GM19467 (cell line): ENCODE results near the gene SLC12A7.
"Not testable (repeated sequence)": the region's sequence is repeated elsewhere in the genome, so short reads cannot be mapped to it uniquely, and the experiment has no call there.

Experiments used
- ATAC-seq: cut with Tn5 transposase; IDR thresholded peaks from one replicate; pipeline ENCODE4 v1.9.1; 2021; ENCODE audit warnings: mild to moderate bottlenecking, moderate library complexity; ENCODE audit not compliant: unreplicated experiment

Gene SLC12A7

GRCh38 chr5:1027631-1028441 is 84.0 kb downstream of the SLC12A7 start:
- no peak for ATAC-seq

GRCh38 chr5:1026700-1027621 is 84.9 kb downstream of the SLC12A7 start:
- ATAC-seq = no peak

GRCh38 chr5:1021969-1022336 is 89.9 kb downstream of the SLC12A7 start:
- not testable (repeated sequence) for ATAC-seq

GRCh38 chr5:1021136-1021968 is 90.5 kb downstream of the SLC12A7 start:
- ATAC-seq = no peak

DNA sequence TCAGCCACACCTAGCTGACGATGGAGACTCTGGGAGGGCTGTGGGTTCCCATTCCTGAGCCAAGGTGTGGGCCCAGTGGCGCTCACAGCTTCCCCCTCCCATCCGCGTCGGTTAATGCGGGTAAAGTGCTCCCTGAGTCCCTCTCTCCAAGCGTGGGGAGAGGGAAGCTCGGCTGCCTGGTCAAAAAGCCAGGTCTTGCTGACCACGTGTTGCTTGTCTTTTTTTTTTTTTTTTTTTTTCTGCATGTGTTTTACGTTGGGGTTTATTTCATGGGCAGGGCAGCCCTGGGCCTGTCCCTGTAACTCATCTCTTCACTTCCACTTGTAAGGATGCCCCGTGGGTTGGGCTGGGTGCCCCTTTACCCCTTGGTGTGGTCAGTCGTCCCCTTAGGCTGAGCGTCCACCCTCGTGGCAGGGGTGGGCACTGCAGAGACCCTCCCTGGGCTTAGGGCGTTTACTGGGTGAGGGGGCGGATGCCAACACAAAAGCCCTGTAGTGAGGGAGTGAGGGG is 91.4 kb downstream of the SLC12A7 start:
- no peak for ATAC-seq

GRCh38 chr5:1019001-1019905 is 92.6 kb downstream of the SLC12A7 start:
- no peak for ATAC-seq

GRCh38 chr5:1018596-1018995 is 93.3 kb downstream of the SLC12A7 start:
- no peak for ATAC-seq

DNA sequence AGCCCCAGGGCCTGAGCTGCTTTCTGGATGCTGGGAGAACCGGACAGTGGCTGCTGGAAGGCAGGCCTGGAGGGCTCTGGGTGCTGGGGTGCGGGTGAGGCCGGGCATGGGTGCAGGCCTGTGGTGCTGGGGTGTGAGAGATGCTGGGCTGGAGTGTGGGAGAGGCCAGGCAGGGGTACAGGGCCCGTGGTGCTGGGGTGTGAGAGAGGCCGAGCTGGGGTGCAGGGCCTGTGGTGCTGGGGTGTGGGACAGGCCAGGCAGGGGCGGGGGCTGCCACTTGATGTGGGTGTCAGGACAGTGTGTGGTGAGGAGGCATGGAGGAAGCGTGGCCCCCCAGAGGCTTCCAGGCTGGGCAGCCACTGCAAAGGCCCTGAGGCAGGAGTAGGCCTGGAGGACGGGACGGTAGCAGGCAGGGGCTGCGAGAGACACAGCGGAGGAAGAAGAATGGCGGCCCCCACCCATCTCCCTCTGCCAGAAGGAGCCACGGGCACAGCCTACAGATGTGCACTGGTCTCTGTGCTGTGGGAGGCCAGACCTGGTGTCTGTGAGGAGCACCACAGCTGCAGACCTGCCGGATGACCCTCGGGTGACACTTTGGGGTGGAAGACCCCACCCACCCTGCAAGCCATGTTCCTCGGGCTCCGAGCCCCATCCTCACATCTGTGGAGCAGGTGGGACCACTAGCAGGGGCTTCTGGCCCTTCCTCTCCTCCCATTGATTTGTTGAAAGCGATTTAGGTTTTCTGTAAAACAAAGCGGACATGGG is 94.0 kb downstream of the SLC12A7 start:
- no peak for ATAC-seq

DNA sequence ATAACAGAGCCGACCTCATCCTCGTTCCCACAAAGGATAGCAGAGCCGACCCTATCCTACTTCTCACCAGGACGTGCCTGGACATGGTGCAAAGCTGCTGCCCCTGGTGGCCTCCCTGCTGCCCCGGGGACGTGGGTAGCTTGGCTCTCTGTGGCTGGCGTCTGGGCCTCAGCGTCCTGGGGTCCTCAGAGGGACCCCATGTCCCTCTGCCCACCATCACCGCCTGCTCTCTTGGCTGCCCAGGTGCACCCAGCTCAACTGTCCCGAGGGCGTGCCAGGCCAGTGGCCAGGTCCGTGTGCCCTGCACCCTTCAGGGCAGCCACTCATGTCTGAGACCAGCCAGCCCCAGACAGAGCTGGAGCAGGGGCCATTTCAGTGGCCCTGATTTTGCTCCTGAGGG is 94.8 kb downstream of the SLC12A7 start:
- ATAC-seq = no peak

- no peak for ATAC-seq
Measured at GRCh38 chr5:1016476-1016875, 95.4 kb downstream of the SLC12A7 start.

DNA sequence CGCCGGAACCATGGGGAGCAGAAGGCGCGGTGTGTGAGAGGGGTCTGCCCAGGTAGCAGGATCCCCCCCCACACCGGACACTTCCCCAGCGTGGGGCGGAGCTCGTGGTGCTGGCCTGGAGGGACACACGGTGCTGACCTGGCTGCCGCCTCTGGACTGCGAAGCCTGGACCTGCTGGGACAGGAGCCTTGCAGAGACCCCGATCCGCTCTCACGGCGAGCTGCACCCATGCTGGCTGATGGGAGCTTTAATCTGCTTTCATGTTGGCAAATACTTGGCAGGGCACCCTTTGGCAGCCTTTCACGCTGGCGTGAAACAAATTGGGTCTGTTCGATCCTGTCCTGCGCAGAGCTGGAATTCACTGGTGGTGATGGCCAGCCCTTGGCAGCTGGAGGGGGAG is 95.8 kb downstream of the SLC12A7 start:
- no peak for ATAC-seq

DNA sequence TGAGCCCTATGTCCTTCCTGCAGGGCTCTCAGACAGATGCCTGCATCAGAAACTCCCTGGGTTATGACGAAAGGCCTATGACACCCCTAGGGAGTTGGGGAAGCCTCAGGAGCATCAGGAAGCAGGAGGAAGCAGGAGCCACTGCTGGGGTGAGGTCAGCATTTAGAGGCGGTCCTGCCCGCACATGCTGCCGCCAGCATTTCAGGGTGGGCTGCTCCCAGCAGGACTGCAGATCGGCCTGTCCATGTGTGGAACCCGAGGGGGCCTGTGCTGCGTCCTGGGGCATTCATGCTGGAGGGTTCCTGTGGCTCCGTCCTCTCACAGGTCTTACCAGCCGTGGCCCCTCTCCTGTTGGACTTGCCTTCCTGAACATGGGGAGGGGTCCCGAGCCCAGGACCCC is 96.4 kb downstream of the SLC12A7 start:
- ATAC-seq = no peak

- ATAC-seq = no peak
Measured at GRCh38 chr5:1014781-1015221, 97.1 kb downstream of the SLC12A7 start.

DNA sequence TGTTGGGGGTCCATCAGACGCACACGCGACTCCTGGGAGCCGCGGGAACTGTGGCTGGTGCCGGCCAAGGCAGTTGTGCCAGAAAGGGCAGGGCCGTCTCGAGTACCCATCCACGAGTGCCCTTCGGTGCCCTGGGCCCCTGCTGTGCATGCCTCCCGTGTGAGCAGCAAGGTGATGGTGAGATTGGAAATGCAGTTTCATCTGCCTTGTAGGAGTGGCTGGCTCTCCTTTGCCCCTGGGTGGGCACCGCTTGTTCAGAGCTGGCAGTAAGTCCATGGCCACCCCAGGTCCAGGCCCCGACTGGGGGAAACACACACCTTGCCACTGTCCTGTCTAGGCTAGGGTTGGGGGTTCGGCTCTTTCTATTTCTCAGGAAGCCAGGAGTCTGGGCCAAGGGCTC is 97.5 kb downstream of the SLC12A7 start:
- no peak for ATAC-seq

- ATAC-seq = no peak
Measured at GRCh38 chr5:1013948-1014301, 97.9 kb downstream of the SLC12A7 start.

GRCh38 chr5:1013238-1013947 is 98.5 kb downstream of the SLC12A7 start:
- no peak for ATAC-seq

DNA sequence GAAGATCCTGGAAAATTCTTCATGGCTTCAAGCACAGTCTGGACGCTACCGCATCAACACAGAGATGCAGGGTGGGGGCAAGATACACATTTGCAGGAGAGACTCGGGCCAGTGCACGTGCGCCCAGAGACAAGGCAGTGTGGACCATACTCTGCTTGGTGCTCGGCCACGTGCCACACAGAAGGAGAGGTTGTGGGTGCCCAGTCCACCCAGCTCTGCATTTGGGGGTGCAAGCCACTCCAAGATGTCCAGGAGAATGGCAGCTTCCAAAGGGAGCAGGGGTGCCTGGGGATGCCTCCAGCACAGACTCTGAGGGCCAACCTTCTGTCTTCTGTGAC is 99.0 kb downstream of the SLC12A7 start:
- ATAC-seq = no peak

DNA sequence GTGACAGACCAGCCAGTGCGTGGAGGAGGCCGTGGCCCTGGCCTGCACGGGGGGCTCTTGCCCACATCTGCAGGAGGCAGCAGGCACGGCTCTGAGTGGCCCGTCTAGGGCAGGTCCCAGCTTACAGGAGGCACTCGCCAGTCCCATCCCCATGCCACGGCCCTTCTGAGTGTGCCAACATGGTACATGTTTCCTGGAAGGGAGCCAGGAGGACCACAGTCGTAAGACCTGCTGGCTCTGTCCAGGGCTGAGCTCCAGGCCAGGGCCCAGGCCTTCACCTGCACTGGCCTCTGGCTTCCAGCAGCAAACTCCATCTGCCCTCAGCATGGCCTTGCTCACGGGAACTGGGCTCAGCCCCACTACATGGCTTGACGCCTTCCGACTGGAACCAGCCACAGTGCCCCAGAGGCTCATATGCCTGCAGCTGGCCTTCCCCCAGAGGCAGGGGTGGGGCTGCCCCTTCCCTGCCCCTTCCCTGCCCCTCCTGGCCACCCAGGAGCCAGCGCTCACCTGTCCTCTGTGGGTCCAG is 99.5 kb downstream of the SLC12A7 start:
- ATAC-seq = no peak
